B cell (primary cell): ENCODE results near the gene PCDHA7. TPM values are rescaled to one million over a fixed set of nuclear protein-coding genes. Genes with fewer than 3 reads are reported as not detected.
"Not testable (repeated sequence)": the region's sequence is repeated elsewhere in the genome, so short reads cannot be mapped to it uniquely, and the experiment has no call there.

ENCODE experiments used
- ATAC-seq: fragments of 200-7000 bp; cut with Tn5 transposase; one replicate; pipeline ENCODE4 v1.10.0; 2021; ENCODE audit warnings: low read depth, mild to moderate bottlenecking, moderate number of reproducible peaks, moderate library complexity
- CTCF ChIA-PET: fragments of 350-600 bp; sonication (Branson Sonifier 250); formaldehyde crosslinking; loops from one replicate; lab custom pipeline; 2021; ENCODE audit warnings: antibody characterized with exemption, inconsistent platforms; lab: Charles Lee
- POLR2A ChIA-PET: fragments of 350-600 bp; sonication (Branson Sonifier 250); formaldehyde crosslinking; loops from one replicate; lab custom pipeline; 2021; ENCODE audit warnings: antibody characterized with exemption; lab: Charles Lee
- DNase-seq: peaks from one replicate; pipeline ENCODE4 v3.0.0; 2013
- H2AFZ ChIP-seq: 2 replicates; pipeline ENCODE4 v1.6.1; 2012; ENCODE audit warnings: mild to moderate bottlenecking, low read depth, low read length; ENCODE audit not compliant: insufficient read depth, poor library complexity, severe bottlenecking
- H3K27ac ChIP-seq, 2 donors: 1 replicate in 1 of 2; 2 replicates in 1 of 2; pipeline ENCODE4 v1.5.1; 2012 to 2013; ENCODE audit warnings: low read length in 2 of 2, mild to moderate bottlenecking in 2 of 2, moderate library complexity in 1 of 2
- H3K27me3 ChIP-seq, 4 experiments: fragments of 200-600 bp in 1 of 4; sonication (generic) in 1 of 4; replicated peaks in 1 of 4; 1 replicate in 2 of 4; 2 replicates in 2 of 4; pipeline versions ENCODE4 v1.6.1 to v1.7.0; 2013 to 2016; ENCODE audit warnings: low read length in 3 of 4, mild to moderate bottlenecking in 2 of 4, mixed read lengths in 1 of 4, moderate library complexity in 1 of 4; ENCODE audit not compliant: insufficient read depth in 4 of 4, control insufficient read depth in 3 of 4; ENCODE audit errors: control extremely low read depth in 1 of 4
- H3K36me3 ChIP-seq, 2 experiments: replicated peaks in 1 of 2; 1 replicate in 1 of 2; 2 replicates in 1 of 2; pipeline versions ENCODE4 v1.6.1 to v1.7.1; 2013; ENCODE audit warnings: low read length in 1 of 2; ENCODE audit not compliant: insufficient read depth in 2 of 2, control insufficient read depth in 1 of 2; ENCODE audit errors: control extremely low read depth in 1 of 2, extremely low read depth in 1 of 2
- H3K4me1 ChIP-seq, 2 donors: fragments of 200-600 bp in 1 of 2; sonication (generic) in 1 of 2; 1 replicate in 1 of 2; 2 replicates in 1 of 2; pipeline versions ENCODE4 v1.5.1 to v1.6.1; 2013 to 2017; ENCODE audit warnings: low read length in 2 of 2; ENCODE audit not compliant: control insufficient read depth in 2 of 2, insufficient read depth in 2 of 2
- H3K4me2 ChIP-seq: replicated peaks from 2 replicates; pipeline ENCODE3; 2012; ENCODE audit warnings: mild to moderate bottlenecking, low read depth, low read length; ENCODE audit not compliant: poor library complexity, severe bottlenecking
- H3K4me3 ChIP-seq, 5 experiments: fragments of 200-600 bp in 1 of 5; sonication (generic) in 1 of 5; 1 replicate in 3 of 5; 2 replicates in 2 of 5; pipeline versions ENCODE4 v1.5.1 to v1.7.0; 2011 to 2016; ENCODE audit warnings: low read length in 4 of 5, mild to moderate bottlenecking in 4 of 5, low read depth in 2 of 5, control low read depth in 1 of 5, moderate library complexity in 1 of 5; ENCODE audit not compliant: insufficient read depth in 1 of 5; ENCODE audit errors: control extremely low read depth in 1 of 5, extremely low read depth in 1 of 5
- H3K79me2 ChIP-seq: fragments of 200-600 bp; sonication (generic); one replicate; pipeline ENCODE4 v1.6.0; 2016; ENCODE audit warnings: low read length; ENCODE audit not compliant: control insufficient read depth, insufficient read depth
- H3K9ac ChIP-seq: fragments of 200-600 bp; sonication (generic); 2 replicates; pipeline ENCODE4 v1.6.1; 2017; ENCODE audit warnings: mild to moderate bottlenecking, low read length, moderate library complexity
- H3K9me3 ChIP-seq, 3 donors: one replicate each; pipeline versions ENCODE4 v1.6.1 to v1.7.1; 2013; ENCODE audit warnings: low read length in 2 of 3; ENCODE audit not compliant: control insufficient read depth in 2 of 3, insufficient read depth in 1 of 3; ENCODE audit errors: control extremely low read depth in 1 of 3
- H4K20me1 ChIP-seq: 2 replicates; pipeline ENCODE4 v1.6.0; 2012; ENCODE audit warnings: mild to moderate bottlenecking, low read length; ENCODE audit not compliant: insufficient read depth, control insufficient read depth, poor library complexity, severe bottlenecking
- H3K27ac Mint-ChIP-seq: one replicate; pipeline ENCODE4 v1.8.0; 2021; ENCODE audit warnings: mixed read lengths
- H3K27me3 Mint-ChIP-seq: one replicate; pipeline ENCODE4 v1.8.0; 2021; ENCODE audit warnings: mixed read lengths
- H3K4me1 Mint-ChIP-seq: one replicate; pipeline ENCODE4 v1.8.0; 2021; ENCODE audit warnings: mixed read lengths
- H3K4me3 Mint-ChIP-seq: one replicate; pipeline ENCODE4 v1.8.0; 2021; ENCODE audit warnings: mixed read lengths
- H3K9me3 Mint-ChIP-seq: one replicate; pipeline ENCODE4 v1.8.0; 2022; ENCODE audit warnings: mixed read lengths; ENCODE audit not compliant: insufficient read depth
- EZH2 ChIP-seq: IDR thresholded peaks from 2 replicates; pipeline ENCODE4 v1.6.1; 2012; ENCODE audit warnings: borderline replicate concordance, low read depth, mild to moderate bottlenecking, moderate library complexity, low read length; ENCODE audit not compliant: insufficient read depth, poor library complexity, severe bottlenecking
- WGBS: methylation state at CpG from one replicate; pipeline ENCODE4 v1.1.5; 2013; ENCODE audit warnings: missing lambda C conversion rate; ENCODE audit not compliant: insufficient coverage; 5-methylcytosine and 5-hydroxymethylcytosine counted together
- intact Hi-C: fragments of 100-400 bp; cut with micrococcal nuclease; formaldehyde crosslinking; loops from one replicate; pipeline ENCODE4 v1.10.0; 2022
- polyA plus RNA-seq: library from polyadenylated mRNA; depleted of rRNA; stranded (reverse); fragments of >200 nt; gene quantifications from 2 replicates; pipeline ENCODE4 v1.2.3, GENCODE V29; 2012
- total RNA-seq, 2 donors: library from RNA; stranded (reverse); fragments of 120-200 nt in 1 of 2; gene quantifications; 1 replicate in 1 of 2; 2 replicates in 1 of 2; pipeline versions ENCODE4 v1.2.3 to v1.2.4, GENCODE V29; 2013 to 2022

The PCDHA7 gene
- total and polyA plus RNA-seq, 2 donors (not counting 1 experiment from before 2014, with no cell fraction given), result 0.03 TPM; not detected in 1

- no peak within 1 kb of the TSS for H2AFZ ChIP-seq
- H4K20me1 ChIP-seq, result no peaks in the 10 kb centered on the region
- CTCF ChIA-PET, result no interaction called here
- Mint-ChIP-seq H3K9me3 (peaks cover 2% of the 10 kb centered on the region), H3K4me3 (no peak within 1 kb of the TSS), H3K27ac (no peak within 1 kb of the TSS), H3K4me1 (no peaks in the 10 kb centered on the region), H3K27me3 (peaks cover 20% of the 10 kb centered on the region)
- peaks cover 0 to 16% (median 12%) of the 10 kb centered on the region in 4 experiments for H3K27me3 ChIP-seq
- no peak within 1 kb of the TSS for H3K9ac ChIP-seq
- no peak within 1 kb of the TSS for H3K4me3 ChIP-seq
- ATAC-seq, result no peak
- peaks cover 0 to 32% (median 8%) of the 10 kb centered on the region in 3 donors for H3K9me3 ChIP-seq
- WGBS, result 31% methylated on average over 35 of the region's 47 CpGs
- no peak within 1 kb of the TSS for H3K27ac ChIP-seq
- H3K36me3 ChIP-seq, result no peaks in the 10 kb centered on the region
- H3K4me1 ChIP-seq, result no peaks in the 10 kb centered on the region
- intact Hi-C loops, result no loop called here
- POLR2A ChIA-PET, result no interaction called here
- no peak for DNase-seq
- no peak within 1 kb of the TSS for H3K4me2 ChIP-seq
- no peaks in the 10 kb centered on the region for H3K79me2 ChIP-seq
- TF ChIP-seq EZH2, result no peak
These were observed 41.3 kb downstream of the PCDHA7 start, which contains the start of gene PCDHA12 for GRCh38 chr5:140875085-140876065. TSS of gene PCDHA12 (plus strand) at chr5:140875308. CDS start at chr5:140875473, 165 bp downstream.

- DNase-seq, H2AFZ ChIP-seq, H3K4me3 ChIP-seq, H3K9me3 Mint-ChIP-seq, H3K9ac ChIP-seq, H3K36me3 ChIP-seq, H3K4me1 Mint-ChIP-seq, H4K20me1 ChIP-seq, H3K4me1 ChIP-seq, CTCF ChIA-PET, POLR2A ChIA-PET, H3K27ac Mint-ChIP-seq, H3K27ac ChIP-seq, intact Hi-C loops, ATAC-seq, H3K4me3 Mint-ChIP-seq, H3K4me2 ChIP-seq, H3K79me2 ChIP-seq: not testable (repeated sequence)
- Histone ChIP-seq H3K27me3 (peaks cover 0 to 16% (median 12%) of the 10 kb centered on the region in 4 experiments), H3K9me3 (peaks cover 3 to 22% (median 8%) of the 10 kb centered on the region in 3 donors)
- 55% methylated on average over 80 of the region's 80 CpGs for WGBS
- H3K27me3 Mint-ChIP-seq, result peaks cover 31% of the 10 kb centered on the region
These were observed 42.6 kb downstream of the PCDHA7 start for GRCh38 chr5:140876541-140877261.
